Naive thymus-derived CD8-positive, alpha-beta T cell (primary cell): ENCODE measurements around the gene TMTC4. TPM values are rescaled to one million over a fixed set of nuclear protein-coding genes. Genes with fewer than 3 reads are reported as not detected.
"Not testable (repeated sequence)": the region's sequence is repeated elsewhere in the genome, so short reads cannot be mapped to it uniquely, and the experiment has no call there.

ENCODE experiments used
- ATAC-seq, 2 donors: fragments of 150-1000 bp; cut with Tn5 transposase in 1 of 2; sonication (Bioruptor Pico), chemical (Tn5 transposase) in 1 of 2; 1 replicate in 1 of 2; 2 replicates in 1 of 2; pipeline ENCODE4 v1.10.0; 2021; ENCODE audit warnings: mild to moderate bottlenecking in 2 of 2, moderate library complexity in 2 of 2
- POLR2A ChIA-PET: fragments of 350-600 bp; sonication (Branson Sonifier 250); formaldehyde crosslinking; loops from one replicate; lab custom pipeline; 2021; ENCODE audit warnings: antibody characterized with exemption; lab: Charles Lee
- DNase-seq, 10 donors: peaks; one replicate each; pipeline versions ENCODE4 v3.0.0 to v3.0.0-alpha.2; 2020 to 2022
- H3K27ac Mint-ChIP-seq, 10 donors: one replicate each; pipeline ENCODE4 v1.8.0; 2020 to 2022; ENCODE audit warnings: mild to moderate bottlenecking in 10 of 10, mixed read lengths in 10 of 10, moderate library complexity in 4 of 10, inconsistent platforms in 1 of 10
- H3K27me3 Mint-ChIP-seq, 5 donors: one replicate each; pipeline ENCODE4 v1.8.0; 2021 to 2022; ENCODE audit warnings: mixed read lengths in 5 of 5
- H3K36me3 Mint-ChIP-seq, 3 donors: one replicate each; pipeline ENCODE4 v1.8.0; 2020 to 2022; ENCODE audit warnings: mixed read lengths in 3 of 3, mild to moderate bottlenecking in 2 of 3, inconsistent platforms in 1 of 3
- H3K4me1 Mint-ChIP-seq, 4 donors: one replicate each; pipeline ENCODE4 v1.8.0; 2021 to 2022; ENCODE audit warnings: mixed read lengths in 4 of 4
- H3K4me3 Mint-ChIP-seq, 10 donors: one replicate each; pipeline ENCODE4 v1.8.0; 2020 to 2022; ENCODE audit warnings: mild to moderate bottlenecking in 10 of 10, mixed read lengths in 10 of 10, moderate library complexity in 6 of 10, inconsistent platforms in 1 of 10
- H3K9me3 Mint-ChIP-seq, 9 donors: one replicate each; pipeline ENCODE4 v1.8.0; 2020 to 2022; ENCODE audit warnings: mixed read lengths in 9 of 9, mild to moderate bottlenecking in 3 of 9, inconsistent platforms in 1 of 9, moderate library complexity in 1 of 9
- polyA plus RNA-seq, 3 donors: library from polyadenylated mRNA; unstranded; fragments of 300-500 nt; fragmentation: Illumina TruSeq; gene quantifications; one replicate each; pipeline ENCODE4 v1.2.3, GENCODE V29; 2021
- total RNA-seq, 8 experiments: library from RNA in 2 of 8; stranded (reverse) in 2 of 8; gene quantifications; one replicate each; pipeline ENCODE4 v1.2.3 and lab custom pipeline; 2021 to 2026

Gene TMTC4
- total and polyA plus RNA-seq, 5 experiments from 2014 or later: 1.4 to 32.6 (median 2.5) TPM

GRCh38 chr13:100677128-100677527 lies 2.5 kb upstream of the TMTC4 start:
- Mint-ChIP-seq H3K4me1 (peaks cover 18 to 33% (median 22%) of the 10 kb centered on the region in 4 donors), H3K4me3 (peak overlapping the region in 2 of 10 donors; percentile 4 to 22)
- H3K27ac Mint-ChIP-seq, ATAC-seq, DNase-seq, H3K36me3 Mint-ChIP-seq, H3K27me3 Mint-ChIP-seq, POLR2A ChIA-PET, H3K9me3 Mint-ChIP-seq: not testable (repeated sequence)

- DNase-seq: peak in 4 of 10 donors; percentile 6 to 37 (median 18)
Measured at GRCh38 chr13:100675661-100676129, 1.1 kb upstream of the TMTC4 start.

DNA sequence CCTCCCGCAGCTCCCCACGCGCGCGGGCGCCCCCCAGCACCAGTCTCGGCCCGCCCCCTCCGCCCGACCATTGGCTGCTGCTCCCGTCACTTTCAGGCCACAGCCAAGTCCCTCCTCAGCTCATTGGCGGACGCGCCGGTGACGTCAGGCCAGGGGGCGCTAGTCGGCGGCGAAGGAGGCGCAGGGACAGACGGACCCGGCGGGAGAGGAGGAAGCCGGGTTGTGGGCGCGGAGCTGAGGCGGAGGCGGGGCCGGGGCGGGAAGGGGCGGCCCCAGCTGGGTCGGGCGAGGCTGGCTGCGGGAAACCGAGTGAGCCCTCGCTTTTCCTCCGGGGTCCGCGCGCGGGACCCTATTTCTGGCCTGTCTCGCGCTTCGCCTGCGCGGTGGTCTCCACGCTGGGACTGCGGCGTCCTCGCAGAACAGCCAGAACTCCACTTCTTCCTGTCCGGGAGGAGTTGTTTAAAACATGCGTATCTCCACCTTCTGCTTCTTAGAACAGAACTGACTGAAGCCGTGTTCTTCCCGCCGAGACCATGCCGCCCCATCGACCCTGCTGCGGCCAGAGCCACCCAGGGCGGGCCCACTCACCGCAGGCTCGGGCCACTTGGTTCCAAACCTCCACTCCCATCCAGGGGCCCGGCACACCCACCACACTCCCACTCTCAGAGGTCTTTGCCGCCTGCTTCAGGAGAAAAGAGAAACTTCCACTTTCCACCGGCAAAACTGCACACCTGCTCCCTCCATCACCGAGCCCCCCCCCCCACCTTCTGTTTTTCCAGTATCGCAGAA lies 471 bp upstream of the TMTC4 start:
- POLR2A ChIA-PET: interaction anchor here (0.8 to 2.7 kb wide), 12 partner anchors 8 to 1069 kb away, joined by 3 to 20 read pairs (median 4); partner anchors contain the start of genes CLYBL, GGACT and PCCA
- Mint-ChIP-seq H3K27me3 (peaks cover 0 to 2% (median 0%) of the 10 kb centered on the region in 5 donors), H3K9me3 (no peaks in the 10 kb centered on the region), H3K4me3 (peak overlapping the region; percentile 87 to 96 (median 93)), H3K27ac (peak overlapping the region; percentile 12 to 95 (median 90)), H3K4me1 (peaks cover 19 to 41% (median 26%) of the 10 kb centered on the region in 4 donors), H3K36me3 (peaks cover 0 to 4% (median 0%) of the 10 kb centered on the region in 3 donors)
- peak; percentile 90 to 94 for ATAC-seq
- DNase-seq: peak; percentile 99 to 100 (median 99)

More at GRCh38 chr13:100675661-100676129, 1.1 kb upstream of the TMTC4 start:
- H3K27ac Mint-ChIP-seq: peak overlapping the region; percentile 12 to 95 (median 90)
- H3K9me3 Mint-ChIP-seq: no peaks in the 10 kb centered on the region
- H3K4me3 Mint-ChIP-seq: peak overlapping the region; percentile 87 to 96 (median 93)
- POLR2A ChIA-PET: no interaction called here
- peaks cover 0 to 2% (median 0%) of the 10 kb centered on the region in 5 donors for H3K27me3 Mint-ChIP-seq
- H3K4me1 Mint-ChIP-seq: peaks cover 19 to 41% (median 26%) of the 10 kb centered on the region in 4 donors
- no peak for ATAC-seq
- no peaks in the 10 kb centered on the region for H3K36me3 Mint-ChIP-seq

DNA sequence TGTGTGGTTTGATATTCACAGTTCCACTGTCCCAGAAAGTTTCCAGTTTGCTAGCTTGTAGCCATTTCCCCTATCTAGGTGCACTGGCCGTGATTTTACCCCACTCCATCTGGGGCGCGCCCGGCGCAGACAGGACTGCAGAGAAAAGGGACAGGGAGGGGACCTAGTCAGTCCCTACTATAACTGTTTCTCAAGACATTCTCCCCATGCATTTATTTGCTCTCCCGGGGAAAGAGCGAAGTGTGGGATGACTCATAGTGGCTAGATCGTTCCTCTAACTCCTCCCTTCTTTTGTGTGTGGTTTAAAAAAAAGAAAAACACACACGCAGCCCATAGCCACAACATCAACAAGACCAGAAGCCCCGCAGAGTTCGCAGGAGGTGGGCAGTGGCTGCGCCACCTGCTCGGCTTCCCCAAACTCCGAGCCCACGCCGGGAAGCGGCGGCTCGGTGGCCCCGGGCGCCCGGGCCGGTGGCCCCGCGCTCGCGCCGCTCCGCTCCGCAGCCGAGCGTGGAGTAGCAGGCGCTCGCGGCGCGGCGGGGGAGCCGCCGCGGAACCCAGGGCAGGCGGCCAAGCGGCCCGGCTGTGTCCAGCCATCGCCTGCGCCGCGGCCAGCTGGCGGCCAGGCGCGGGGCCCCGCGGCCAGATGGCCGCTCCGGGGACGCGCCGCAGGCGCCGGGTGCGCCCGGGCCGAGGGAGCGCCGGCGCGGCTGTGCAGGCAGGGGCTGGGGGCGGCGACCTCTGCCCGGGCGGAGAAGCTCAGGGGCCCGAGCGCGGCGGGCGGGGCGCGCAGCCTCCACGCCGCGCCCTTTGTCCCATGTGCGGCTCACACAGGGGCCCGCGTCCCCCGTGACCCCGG lies 653 bp downstream of the TMTC4 start:
- H3K9me3 Mint-ChIP-seq: no peaks in the 10 kb centered on the region
- peaks cover 19 to 41% (median 26%) of the 10 kb centered on the region in 4 donors for H3K4me1 Mint-ChIP-seq
- H3K4me3 Mint-ChIP-seq: peak overlapping the region; percentile 84 to 98 (median 96)
- peaks cover 0 to 2% (median 0%) of the 10 kb centered on the region in 5 donors for H3K27me3 Mint-ChIP-seq
- peaks cover 0 to 14% (median 8%) of the 10 kb centered on the region in 3 donors for H3K36me3 Mint-ChIP-seq
- POLR2A ChIA-PET: interaction anchor here (0.5 to 2.7 kb wide), 11 partner anchors 9 to 1031 kb away, joined by 3 to 20 read pairs (median 5); partner anchors contain the start of genes GGACT and PCCA
- peak overlapping the region; percentile 78 to 95 (median 86) for H3K27ac Mint-ChIP-seq
- DNase-seq (peak in 8 of 10 donors; percentile 13 to 42 (median 30)), ATAC-seq (peak; percentile 6 to 9)

GRCh38 chr13:100673376-100673712 lies 1.3 kb downstream of the TMTC4 start:
- Mint-ChIP-seq H3K9me3 (no peaks in the 10 kb centered on the region), H3K27me3 (no peaks in the 10 kb centered on the region), H3K4me1 (peaks cover 19 to 41% (median 26%) of the 10 kb centered on the region in 4 donors), H3K4me3 (peak overlapping the region; percentile 84 to 98 (median 96)), H3K27ac (peak overlapping the region in 9 of 10 donors; percentile 78 to 95 (median 87)), H3K36me3 (peaks cover 0 to 20% (median 9%) of the 10 kb centered on the region in 3 donors)
- DNase-seq (no peak), ATAC-seq (no peak)
- POLR2A ChIA-PET: interaction anchor here (2.7 kb wide), 1 partner anchor 85 kb away, joined by 20 read pairs; the partner anchor contains the start of gene GGACT

- no peak for ATAC-seq
- Mint-ChIP-seq H3K27ac (peak overlapping the region in 2 of 10 donors; percentile 2 to 15), H3K27me3 (no peaks in the 10 kb centered on the region), H3K9me3 (no peaks in the 10 kb centered on the region), H3K36me3 (peaks cover 0 to 38% (median 19%) of the 10 kb centered on the region in 3 donors), H3K4me1 (peaks cover 19 to 41% (median 26%) of the 10 kb centered on the region in 4 donors), H3K4me3 (peak overlapping the region in 1 of 10 donors; percentile 4)
- DNase-seq: no peak
- POLR2A ChIA-PET: interaction anchor here (0.6 kb wide), 1 partner anchor 9 kb away, joined by 3 read pairs; no protein-coding TSS in a partner anchor
Measured at GRCh38 chr13:100671389-100672182, 3.0 kb downstream of the TMTC4 start.

DNA sequence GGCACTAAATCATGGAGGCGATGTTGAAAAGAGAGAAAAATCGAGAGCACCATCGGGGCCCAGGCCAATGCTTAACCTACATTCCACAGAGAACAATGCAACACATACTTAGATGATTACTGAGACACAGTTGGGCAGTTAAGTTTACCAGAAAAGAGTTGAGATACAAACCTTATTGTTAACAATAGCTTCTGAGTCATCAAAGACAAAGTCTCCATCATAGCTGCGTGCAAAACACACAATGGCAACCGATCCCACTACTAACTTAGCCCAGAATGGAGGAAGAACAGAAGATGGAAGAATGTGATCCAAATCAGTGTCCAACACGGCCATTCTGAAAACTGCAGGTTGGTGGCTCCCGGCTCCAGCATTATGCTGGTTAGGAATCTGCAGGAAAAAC lies 6.2 kb downstream of the TMTC4 start:
- Mint-ChIP-seq H3K27ac (peak overlapping the region in 1 of 10 donors; percentile 84), H3K36me3 (peaks cover 6 to 70% (median 32%) of the 10 kb centered on the region in 3 donors), H3K4me3 (no peak overlapping the region), H3K27me3 (no peaks in the 10 kb centered on the region), H3K4me1 (peaks cover 9 to 21% (median 14%) of the 10 kb centered on the region in 4 donors), H3K9me3 (no peaks in the 10 kb centered on the region)
- DNase-seq: no peak
- ATAC-seq: no peak
- POLR2A ChIA-PET: no interaction called here

DNA sequence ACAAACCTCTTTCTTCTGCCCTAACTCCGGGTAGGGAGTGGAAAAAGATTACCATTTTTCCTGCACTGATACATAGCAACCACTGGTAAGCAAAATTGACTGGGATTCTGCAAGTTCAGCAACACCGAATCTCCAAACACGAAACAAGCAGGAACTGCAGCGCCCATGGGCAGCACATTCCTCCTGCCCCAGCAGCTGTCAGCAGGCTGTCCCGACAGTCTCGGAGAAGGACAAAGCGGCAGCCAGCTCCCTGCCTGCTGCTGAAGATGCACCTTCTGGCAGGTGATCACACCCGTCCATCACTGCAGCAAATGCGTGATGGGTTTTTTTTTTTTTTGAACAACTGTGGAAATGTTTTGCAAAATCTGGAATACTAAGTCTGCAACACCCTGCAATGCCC lies 6.7 kb downstream of the TMTC4 start:
- H3K4me3 Mint-ChIP-seq: no peak overlapping the region
- ATAC-seq (no peak), DNase-seq (no peak)
- H3K4me1 Mint-ChIP-seq: peaks cover 8 to 16% (median 13%) of the 10 kb centered on the region in 4 donors
- POLR2A ChIA-PET: interaction anchor here (0.7 kb wide), 1 partner anchor 15 kb away, joined by 3 read pairs; no protein-coding TSS in a partner anchor
- H3K36me3 Mint-ChIP-seq: peaks cover 6 to 75% (median 35%) of the 10 kb centered on the region in 3 donors
- H3K27ac Mint-ChIP-seq: peak overlapping the region in 1 of 10 donors; percentile 84
- no peaks in the 10 kb centered on the region for H3K27me3 Mint-ChIP-seq
- H3K9me3 Mint-ChIP-seq: no peaks in the 10 kb centered on the region

- H3K4me1 Mint-ChIP-seq: peaks cover 0 to 12% (median 5%) of the 10 kb centered on the region in 4 donors
- no peaks in the 10 kb centered on the region for H3K27me3 Mint-ChIP-seq
- POLR2A ChIA-PET: no interaction called here
- DNase-seq (no peak), ATAC-seq (no peak)
- no peak overlapping the region for H3K4me3 Mint-ChIP-seq
- peaks cover 12 to 91% (median 45%) of the 10 kb centered on the region in 3 donors for H3K36me3 Mint-ChIP-seq
- H3K9me3 Mint-ChIP-seq: no peaks in the 10 kb centered on the region
- peak overlapping the region in 1 of 10 donors; percentile 40 for H3K27ac Mint-ChIP-seq
Measured at GRCh38 chr13:100666124-100666523, 8.5 kb downstream of the TMTC4 start.

GRCh38 chr13:100665403-100665802 lies 9.2 kb downstream of the TMTC4 start:
- Mint-ChIP-seq H3K4me3 (no peak overlapping the region), H3K36me3 (peaks cover 12 to 97% (median 50%) of the 10 kb centered on the region in 3 donors), H3K4me1 (peaks cover 0 to 12% (median 5%) of the 10 kb centered on the region in 4 donors), H3K27me3 (no peaks in the 10 kb centered on the region), H3K27ac (no peak overlapping the region), H3K9me3 (no peaks in the 10 kb centered on the region)
- POLR2A ChIA-PET: interaction anchor here (0.5 to 1.9 kb wide), 3 partner anchors 9 to 10 kb away, joined by 4 to 6 read pairs (median 5); partner anchors contain the start of gene TMTC4
- ATAC-seq (no peak), DNase-seq (no peak)

GRCh38 chr13:100664171-100664900 lies 10.3 kb downstream of the TMTC4 start:
- no peak overlapping the region for H3K4me3 Mint-ChIP-seq
- peaks cover 12 to 97% (median 45%) of the 10 kb centered on the region in 3 donors for H3K36me3 Mint-ChIP-seq
- no peak for DNase-seq
- no peak overlapping the region for H3K27ac Mint-ChIP-seq
- POLR2A ChIA-PET: interaction anchor here (1.9 kb wide), 1 partner anchor 10 kb away, joined by 5 read pairs; the partner anchor contains the start of gene TMTC4
- no peaks in the 10 kb centered on the region for H3K9me3 Mint-ChIP-seq
- H3K4me1 Mint-ChIP-seq: peaks cover 3 to 18% (median 8%) of the 10 kb centered on the region in 4 donors
- ATAC-seq: no peak
- no peaks in the 10 kb centered on the region for H3K27me3 Mint-ChIP-seq
